ENCODE results near the gene FGD6. TPM values are rescaled to one million over a fixed set of nuclear protein-coding genes. Genes with fewer than 3 reads are reported as not detected.
"Not testable (repeated sequence)": the region's sequence is repeated elsewhere in the genome, so short reads cannot be mapped to it uniquely, and the experiment has no call there.

FGD6 gene
- polyA plus RNA-seq, 1 donor: 3.4 TPM

GRCh38 chr12:95118788-95119179 lies 98.5 kb downstream of the FGD6 start:
- no peak for DNase-seq

DNA sequence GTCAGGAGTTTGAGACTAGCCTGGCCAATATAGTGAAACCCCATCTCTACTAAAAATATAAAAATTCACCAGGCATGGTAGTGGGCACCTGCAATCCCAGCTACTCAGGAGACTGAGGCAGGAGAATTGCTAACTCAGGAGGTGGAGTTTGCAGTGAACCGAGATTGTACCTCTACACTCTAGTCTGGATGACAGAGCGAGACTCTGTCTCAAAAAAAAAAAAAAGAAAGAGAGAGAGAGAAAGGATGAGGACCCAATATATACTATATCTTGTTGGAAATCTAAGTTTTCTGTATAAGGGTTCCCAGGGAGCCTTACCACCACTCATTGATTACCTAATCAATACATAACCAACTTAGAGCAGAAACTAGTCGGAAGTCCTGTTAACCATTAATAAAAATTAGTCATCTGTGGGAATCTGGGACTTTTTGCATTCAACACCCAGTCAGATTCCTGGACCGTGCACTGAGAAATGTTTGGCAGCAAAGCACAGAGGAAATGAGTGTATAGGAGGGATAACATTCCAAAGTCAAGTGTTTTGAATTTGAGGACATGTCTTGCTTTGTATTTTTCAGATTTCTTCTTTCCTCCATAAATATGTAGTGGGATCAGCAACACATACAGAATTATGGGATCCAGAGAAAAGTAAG lies 99.0 kb downstream of the FGD6 start:
- DNase-seq: no peak

- peak; percentile 60 for DNase-seq
Observed at GRCh38 chr12:95117178-95117599, 100.1 kb downstream of the FGD6 start.

- DNase-seq: no peak
Observed at GRCh38 chr12:95116773-95117172, 100.5 kb downstream of the FGD6 start.

- DNase-seq: no peak
Observed at GRCh38 chr12:95116341-95116740, 100.9 kb downstream of the FGD6 start.

- no peak for DNase-seq
Observed at GRCh38 chr12:95115641-95116040, 101.6 kb downstream of the FGD6 start.

- no peak for DNase-seq
Observed at GRCh38 chr12:95114766-95115405, 102.4 kb downstream of the FGD6 start.

DNA sequence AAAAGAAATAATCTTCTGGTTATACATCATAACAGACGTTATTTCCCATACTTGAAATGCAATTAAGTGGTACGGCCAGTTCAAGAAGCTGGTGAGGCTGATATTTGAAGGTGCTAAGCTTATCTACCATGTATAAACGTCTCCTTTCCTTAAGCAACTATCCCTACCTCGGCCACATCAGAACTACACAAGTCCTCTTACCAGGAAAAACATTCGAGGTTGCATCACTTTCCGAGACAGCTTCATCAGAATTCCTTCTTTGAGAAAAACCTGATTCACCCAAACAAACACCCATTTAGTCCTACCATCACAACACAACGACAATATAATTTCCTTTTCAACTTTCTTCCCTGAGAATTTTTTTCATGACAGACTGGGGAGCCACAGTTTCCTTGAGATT lies 109.9 kb downstream of the FGD6 start:
- DNase-seq: no peak

GRCh38 chr12:95105540-95105939 lies 111.7 kb downstream of the FGD6 start:
- DNase-seq: no peak

GRCh38 chr12:95104919-95105452 lies 112.3 kb downstream of the FGD6 start:
- DNase-seq: no peak

DNA sequence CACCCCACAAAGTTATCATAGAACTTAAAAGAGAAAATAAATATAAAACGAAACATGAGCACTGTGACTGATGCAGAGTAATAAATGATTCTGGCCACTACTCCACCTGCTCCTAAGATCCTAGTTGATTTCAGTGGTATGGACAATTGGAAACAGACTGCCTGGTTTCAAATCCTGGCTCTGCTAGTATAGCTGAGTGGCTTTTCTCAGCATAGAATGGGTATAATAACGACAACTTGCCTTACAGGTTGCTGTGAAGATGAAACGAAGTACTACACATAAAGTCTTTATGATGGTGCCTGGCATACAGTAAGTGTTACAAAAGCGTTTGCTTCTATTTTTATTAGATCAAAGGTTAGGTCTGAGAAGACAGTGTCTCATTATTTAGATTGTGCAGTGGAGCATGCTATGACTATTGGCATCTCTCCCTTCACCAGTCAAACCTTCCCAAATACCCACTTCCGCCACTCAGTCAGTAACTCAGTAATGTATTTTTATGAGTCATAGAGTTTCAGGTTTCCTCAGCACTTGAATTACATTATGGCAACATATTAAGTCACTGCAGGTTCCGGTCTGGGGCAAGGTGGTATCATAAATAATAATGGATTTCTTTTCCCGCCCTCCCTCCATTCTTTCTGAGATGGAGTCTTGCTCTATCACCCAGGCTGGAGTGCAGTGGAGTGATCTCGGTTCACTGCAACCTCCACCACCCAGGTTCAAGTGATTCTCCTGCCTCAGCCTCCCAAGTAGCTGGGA lies 114.2 kb downstream of the FGD6 start:
- no peak for DNase-seq

DNA sequence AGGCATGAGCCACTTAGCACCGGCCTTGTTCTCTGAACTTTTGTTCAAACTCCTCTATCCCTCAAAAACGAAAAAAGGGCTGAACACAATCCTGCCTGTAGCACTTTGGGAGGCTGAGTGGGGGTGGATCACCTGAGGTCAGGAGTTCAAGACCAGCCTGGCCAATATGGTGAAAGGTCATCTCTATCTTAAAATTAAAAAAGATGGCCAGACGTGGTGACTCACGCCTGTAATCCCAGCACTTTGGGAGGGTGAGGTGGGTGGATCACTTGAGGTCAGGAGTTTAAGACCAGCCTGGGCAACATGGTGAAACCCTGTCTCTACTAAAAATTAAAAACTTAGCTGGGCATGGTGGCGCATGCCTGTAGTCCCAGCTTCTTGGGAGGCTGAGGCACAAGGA lies 115.3 kb downstream of the FGD6 start:
- not testable (repeated sequence) for DNase-seq

- no peak for DNase-seq
Observed at GRCh38 chr12:95100264-95101190, 116.7 kb downstream of the FGD6 start.

- no peak for DNase-seq
Observed at GRCh38 chr12:95099270-95099790, 117.9 kb downstream of the FGD6 start.

DNA sequence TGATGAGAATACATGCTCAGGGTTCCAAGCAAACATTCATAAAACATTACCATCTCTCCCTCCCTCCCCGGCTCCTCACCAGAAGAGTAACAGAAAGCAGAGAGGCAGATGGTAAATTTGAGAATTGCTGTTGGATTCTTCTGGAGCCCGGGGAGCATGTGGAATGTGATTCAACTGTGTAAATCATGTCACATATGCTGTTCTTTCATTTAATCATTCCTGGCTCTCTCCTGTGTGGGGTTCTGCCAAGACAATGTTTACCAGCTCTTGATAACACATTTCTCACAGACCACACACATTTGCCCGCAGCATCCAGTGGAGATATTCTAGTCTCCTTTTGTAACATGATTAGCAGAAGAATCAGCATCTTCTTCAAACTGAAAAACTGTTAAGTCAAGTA lies 120.4 kb downstream of the FGD6 start:
- no peak for DNase-seq

- no peak for DNase-seq
Observed at GRCh38 chr12:95096378-95096777, 120.9 kb downstream of the FGD6 start.

- not testable (repeated sequence) for DNase-seq
Observed at GRCh38 chr12:95095866-95096265, 121.4 kb downstream of the FGD6 start.

DNA sequence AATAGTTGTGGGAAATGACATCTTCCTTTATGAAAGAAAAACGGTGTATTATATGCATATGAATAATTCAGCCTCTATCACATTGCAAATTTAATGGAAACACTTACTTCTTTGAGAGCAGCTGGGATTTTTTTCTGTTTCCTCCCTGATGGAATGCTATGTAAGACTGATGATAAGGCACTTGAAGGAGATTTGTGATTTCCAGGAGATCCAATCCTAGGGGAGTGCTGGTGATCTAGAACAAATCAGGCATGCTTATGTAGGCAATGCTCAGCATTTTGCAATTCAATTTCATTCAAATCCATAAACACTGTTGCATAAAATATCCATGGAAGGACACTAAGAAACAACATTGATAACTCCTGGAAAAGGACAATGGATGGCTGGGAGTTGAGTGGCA lies 127.8 kb downstream of the FGD6 start:
- no peak for DNase-seq

DNA sequence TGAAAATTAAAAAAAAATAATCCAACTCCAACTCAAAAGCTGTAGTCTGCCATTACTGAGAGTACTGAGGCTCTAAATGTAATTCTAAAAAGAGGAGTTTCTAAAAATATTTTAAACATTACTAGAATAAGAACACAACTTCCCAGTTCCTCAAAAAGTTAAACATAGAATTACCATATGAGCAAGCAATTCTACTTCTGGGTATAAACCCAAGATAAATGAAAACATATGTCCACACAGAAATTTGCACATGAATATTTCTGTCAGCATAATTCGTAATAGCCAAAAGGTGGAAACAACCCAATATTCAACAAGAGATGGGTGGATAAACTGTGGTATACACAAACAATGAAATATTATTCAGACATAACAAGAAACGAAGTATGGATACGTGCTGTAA lies 128.9 kb downstream of the FGD6 start:
- no peak for DNase-seq

- no peak for DNase-seq
Observed at GRCh38 chr12:95085612-95086011, 131.7 kb downstream of the FGD6 start.

GRCh38 chr12:95083938-95084337 lies 133.3 kb downstream of the FGD6 start:
- DNase-seq: no peak

DNA sequence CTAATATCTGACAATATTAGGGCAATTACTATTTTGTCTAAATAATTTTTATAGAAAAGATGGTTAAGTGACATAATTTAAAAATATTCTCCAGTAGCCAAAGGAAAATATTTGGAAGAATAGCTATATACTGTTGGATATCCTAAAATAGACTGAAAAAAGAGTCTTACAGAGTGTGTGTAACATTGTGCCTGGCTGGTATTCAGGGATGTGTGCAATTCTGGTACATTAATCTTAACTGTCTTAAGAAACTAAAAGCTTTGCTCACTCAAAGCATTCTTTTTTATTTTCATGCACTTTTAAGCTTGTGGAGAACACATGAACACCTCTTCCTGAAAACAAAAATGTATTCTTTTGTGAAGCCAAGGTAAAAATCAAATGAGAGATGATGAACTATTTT lies 133.8 kb downstream of the FGD6 start:
- no peak for DNase-seq
